GM23248 (cell line): ENCODE measurements around the gene LSAMP.
"Not testable (repeated sequence)": the region's sequence is repeated elsewhere in the genome, so short reads cannot be mapped to it uniquely, and the experiment has no call there.

ENCODE experiments used
- EZH2 ChIP-seq: fragments of 200-600 bp; sonication (generic); IDR thresholded peaks from 2 replicates; pipeline ENCODE4 v1.6.1; 2018; ENCODE audit warnings: antibody characterized with exemption, mild to moderate bottlenecking; ENCODE audit not compliant: insufficient read depth, poor library complexity, severe bottlenecking
- EZH2phosphoT487 ChIP-seq: fragments of 200-600 bp; sonication (generic); IDR thresholded peaks from 2 replicates; pipeline ENCODE4 v1.6.1; 2018; ENCODE audit warnings: antibody characterized with exemption, moderate library complexity, mild to moderate bottlenecking, low read depth; ENCODE audit not compliant: insufficient read depth

DNA sequence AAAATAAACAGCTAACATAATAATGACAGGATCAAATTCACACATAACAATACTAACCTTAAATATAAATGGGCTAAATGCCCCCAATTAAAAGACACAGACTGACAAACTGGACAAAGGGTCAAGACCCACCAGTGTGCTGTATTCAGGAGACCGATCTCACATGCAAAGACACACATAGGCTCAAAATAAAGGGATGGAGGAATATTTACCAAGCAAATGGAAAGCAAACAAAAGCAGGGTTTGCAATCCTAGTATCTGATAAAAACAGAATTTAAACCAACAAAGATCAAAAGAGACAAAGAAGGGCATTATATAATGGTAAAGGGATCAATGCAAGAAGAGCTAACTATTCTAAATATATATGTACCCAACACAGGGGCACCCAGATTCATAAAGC lies 692.3 kb downstream of the LSAMP start:
- not testable (repeated sequence) for TF ChIP-seq EZH2, EZH2phosphoT487
